Measurements from ENCODE around the gene CPAMD8.
"Not testable (repeated sequence)": the region's sequence is repeated elsewhere in the genome, so short reads cannot be mapped to it uniquely, and the experiment has no call there.

Gene CPAMD8

DNA sequence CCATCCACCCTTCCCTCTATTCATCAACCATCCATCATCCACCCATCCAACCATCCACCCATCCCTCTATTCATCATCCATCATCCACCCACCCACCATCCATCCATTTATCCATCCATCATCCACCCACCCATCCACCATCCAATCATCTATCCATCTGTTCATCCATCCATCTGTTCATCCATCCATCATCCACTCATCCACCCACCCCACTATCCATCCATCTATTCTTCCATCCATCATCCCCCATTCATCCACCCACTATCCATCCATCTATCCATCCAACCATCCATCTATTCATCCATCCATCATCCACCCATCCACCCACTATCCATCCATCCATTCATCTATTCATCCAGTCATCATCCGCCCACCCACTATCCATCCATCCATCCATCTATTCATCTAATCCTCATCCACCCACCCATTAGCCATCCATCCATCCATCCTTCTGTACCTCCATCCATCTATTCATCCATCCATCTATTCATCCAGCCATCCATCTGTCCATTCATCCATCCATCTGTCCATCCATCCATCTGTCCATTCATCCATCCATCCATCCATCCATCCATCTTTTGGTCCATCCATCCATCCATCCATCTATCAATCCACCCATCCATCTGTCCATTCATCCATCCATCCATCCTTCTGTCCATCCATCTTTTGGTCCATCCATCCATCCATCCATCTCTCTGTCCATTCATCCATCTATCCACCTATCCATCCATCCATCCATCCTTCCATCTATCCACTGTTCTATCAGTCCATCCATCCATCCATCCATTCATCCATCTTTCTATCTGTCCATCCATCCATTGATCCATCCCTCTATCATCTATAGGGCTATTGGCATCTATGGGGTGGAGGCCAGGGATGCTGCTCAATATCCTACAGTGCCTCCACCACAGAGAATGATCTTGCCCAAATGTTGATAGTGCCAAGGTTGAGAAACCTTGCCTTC, 47.5 kb downstream of the CPAMD8 start:
- Histone ChIP-seq H3K9ac (no peak overlapping the region), H3K4me1 (no peaks in the 10 kb centered on the region), H3K4me3 (no peak overlapping the region), H3K9me3 (replicated peaks in 1 of 11) (peaks cover 4 to 32% (median 12%) of the 10 kb centered on the region in 11 experiments; a peak in 19 of 22 replicates), H3K27ac (no peak overlapping the region), H3K4me2 (no peak overlapping the region), H4K20me1 (no peaks in the 10 kb centered on the region), H3K36me3 (peaks cover 0 to 58% (median 3%) of the 10 kb centered on the region in 11 experiments; a peak in 9 of 22 replicates), H3K27me3 (no peaks in the 10 kb centered on the region)
- TF ChIP-seq Cebpa-rat (IDR thresholded peaks at IDR 0.05): no peak

GRCh38 chr19:16978156-16978555, 48.5 kb downstream of the CPAMD8 start:
- Histone ChIP-seq H3K9ac (no peak overlapping the region), H3K4me2 (no peak overlapping the region), H3K9me3 (replicated peaks in 1 of 11) (peaks cover 0 to 22% (median 5%) of the 10 kb centered on the region in 11 experiments; a peak in 8 of 22 replicates), H3K27ac (no peak overlapping the region), H4K20me1 (no peaks in the 10 kb centered on the region), H3K36me3 (peaks cover 0 to 50% (median 0%) of the 10 kb centered on the region in 11 experiments; a peak in 8 of 22 replicates), H3K4me1 (no peaks in the 10 kb centered on the region), H3K4me3 (no peak overlapping the region), H3K27me3 (no peaks in the 10 kb centered on the region)
- no peak for TF ChIP-seq Cebpa-rat (IDR thresholded peaks at IDR 0.05)

GRCh38 chr19:16977306-16977705, 49.3 kb downstream of the CPAMD8 start:
- H3K27ac ChIP-seq: no peak overlapping the region
- no peak overlapping the region for H3K4me3 ChIP-seq
- no peak overlapping the region for H3K9ac ChIP-seq
- H3K4me2 ChIP-seq: no peak overlapping the region
- H4K20me1 ChIP-seq: no peaks in the 10 kb centered on the region
- H3K27me3 ChIP-seq: no peaks in the 10 kb centered on the region
- H3K36me3 ChIP-seq: peaks cover 0 to 46% (median 0%) of the 10 kb centered on the region in 11 experiments; a peak in 5 of 22 replicates
- no peak for TF ChIP-seq Cebpa-rat (IDR thresholded peaks at IDR 0.05)
- H3K9me3 ChIP-seq (replicated peaks in 1 of 11): peaks cover 0 to 14% (median 0%) of the 10 kb centered on the region in 11 experiments; a peak in 4 of 22 replicates
- H3K4me1 ChIP-seq: no peaks in the 10 kb centered on the region

GRCh38 chr19:16976446-16976845, 50.2 kb downstream of the CPAMD8 start:
- no peak for TF ChIP-seq Cebpa-rat (IDR thresholded peaks at IDR 0.05)
- no peak overlapping the region for H3K4me3 ChIP-seq
- H3K27ac ChIP-seq: no peak overlapping the region
- no peak overlapping the region for H3K4me2 ChIP-seq
- H3K27me3 ChIP-seq: no peaks in the 10 kb centered on the region
- H3K9ac ChIP-seq: no peak overlapping the region
- no peaks in the 10 kb centered on the region; a peak in 2 of 20 replicates for H3K4me1 ChIP-seq
- peaks cover 0 to 12% (median 0%) of the 10 kb centered on the region in 11 experiments; a peak in 2 of 22 replicates for H3K9me3 ChIP-seq (replicated peaks in 1 of 11)
- no peaks in the 10 kb centered on the region for H4K20me1 ChIP-seq
- peaks cover 0 to 38% (median 0%) of the 10 kb centered on the region in 11 experiments; a peak in 4 of 22 replicates for H3K36me3 ChIP-seq

DNA sequence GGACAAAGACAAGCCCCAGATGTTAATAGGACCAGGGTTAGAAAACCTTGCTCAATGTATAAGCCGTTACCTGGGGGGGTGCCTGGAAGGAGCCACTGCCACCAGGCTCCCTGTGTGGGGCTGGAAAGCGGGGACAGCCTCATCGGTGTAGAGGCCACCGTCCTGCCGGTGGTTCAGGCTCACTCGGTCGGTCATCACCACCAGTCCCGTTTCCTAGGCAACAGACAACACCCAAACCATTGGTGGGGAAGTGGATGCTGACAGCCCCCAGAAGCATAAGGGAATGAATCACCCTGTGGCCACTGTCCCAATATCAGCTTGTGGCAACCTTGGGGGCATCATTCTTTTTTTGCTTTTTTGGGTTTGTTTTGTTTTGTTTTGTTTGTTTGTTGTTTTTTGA, 55.8 kb downstream of the CPAMD8 start:
- Histone ChIP-seq H3K9ac (no peak overlapping the region), H3K4me3 (no peak overlapping the region), H3K9me3 (replicated peaks in 1 of 11) (peaks cover 15 to 21% (median 19%) of the 10 kb centered on the region in 11 experiments), H4K20me1 (no peaks in the 10 kb centered on the region), H3K4me2 (no peak overlapping the region; a peak in 1 of 22 replicates), H3K27ac (peak overlapping the region in 3 of 11 experiments; percentile 11 to 18 (median 12); a peak in 3 of 22 replicates), H3K4me1 (peaks cover 0 to 21% (median 0%) of the 10 kb centered on the region in 10 experiments; a peak in 7 of 20 replicates), H3K36me3 (peaks cover 6 to 43% (median 12%) of the 10 kb centered on the region in 11 experiments; a peak in 19 of 22 replicates), H3K27me3 (no peaks in the 10 kb centered on the region)
- TF ChIP-seq Cebpa-rat (IDR thresholded peaks at IDR 0.05): no peak

DNA sequence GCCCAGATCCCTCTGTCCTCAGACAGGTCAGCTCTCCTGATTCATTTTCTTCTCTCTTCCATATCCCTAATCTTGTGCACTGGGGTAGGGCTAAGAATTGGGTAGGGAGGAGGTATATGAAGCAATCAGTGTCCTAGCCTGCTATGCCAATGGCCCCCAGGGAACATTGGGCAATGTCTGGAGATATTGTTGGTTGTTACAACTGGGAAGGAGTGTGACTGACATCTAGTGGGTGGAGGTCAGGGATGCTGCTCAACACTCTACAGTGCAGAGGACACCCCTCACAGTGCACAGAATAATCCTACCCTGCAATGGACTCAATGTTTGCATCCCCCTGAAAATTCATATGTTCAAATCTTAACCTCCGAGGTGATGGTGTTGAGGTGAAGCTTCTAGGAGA, 57.5 kb downstream of the CPAMD8 start:
- Histone ChIP-seq H3K9ac (peak overlapping the region in 1 of 11 experiments; percentile 33; a peak in 2 of 22 replicates), H3K9me3 (replicated peaks in 1 of 11) (peaks cover 15 to 26% (median 20%) of the 10 kb centered on the region in 11 experiments), H3K27ac (peak overlapping the region in 8 of 11 experiments; percentile 20 to 70 (median 49); a peak in 12 of 22 replicates), H3K27me3 (no peaks in the 10 kb centered on the region), H3K4me2 (peak overlapping the region in 2 of 11 experiments; percentile 8 to 9; a peak in 6 of 22 replicates), H3K4me3 (no peak overlapping the region), H4K20me1 (no peaks in the 10 kb centered on the region), H3K36me3 (peaks cover 6 to 33% (median 12%) of the 10 kb centered on the region in 11 experiments; a peak in 19 of 22 replicates), H3K4me1 (peaks cover 0 to 21% (median 0%) of the 10 kb centered on the region in 10 experiments; a peak in 7 of 20 replicates)
- peak in 8 of 11 experiments; percentile 85 to 97 (median 94); a peak in 17 of 22 replicates for TF ChIP-seq Cebpa-rat (IDR thresholded peaks at IDR 0.05)

DNA sequence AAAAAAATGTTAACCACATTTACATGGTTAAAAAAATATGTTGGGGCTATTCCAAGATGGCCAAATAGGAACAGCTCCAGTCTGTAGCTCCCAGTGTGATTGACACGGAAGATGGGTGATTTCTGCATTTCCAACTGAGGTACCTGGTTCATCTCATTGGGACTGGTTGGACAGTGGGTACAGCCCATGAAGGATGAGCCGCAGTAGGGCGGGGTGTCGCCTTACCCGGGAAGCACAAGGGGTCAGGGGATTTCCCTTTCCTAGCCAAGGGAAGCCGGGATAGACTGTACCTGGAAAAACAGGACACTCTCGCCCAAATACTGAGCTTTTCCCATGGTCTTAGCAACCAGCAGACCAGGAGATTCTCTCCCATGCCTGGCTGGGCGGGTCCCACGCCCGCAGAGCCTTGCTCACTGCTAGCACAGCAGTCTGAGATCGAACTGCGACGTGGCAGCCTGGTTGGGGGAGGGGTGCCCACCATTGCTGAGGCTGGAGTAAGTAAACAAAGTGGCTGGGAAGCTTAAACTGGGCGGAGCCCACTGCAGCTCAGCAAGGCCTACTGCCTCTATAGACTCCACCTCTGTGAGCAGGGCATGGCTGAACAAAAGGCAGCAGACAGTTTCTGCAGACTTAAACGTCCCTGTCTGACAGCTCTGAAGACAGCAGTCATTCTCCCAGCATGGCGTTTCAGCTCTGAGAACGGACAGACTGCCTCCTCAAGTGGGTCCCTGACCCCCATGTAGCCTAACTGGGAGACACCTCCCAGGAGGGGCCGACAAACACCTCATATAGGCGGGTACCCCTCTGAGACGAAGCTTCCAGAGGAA, 65.4 kb downstream of the CPAMD8 start:
- not testable (repeated sequence) for H3K4me3 ChIP-seq; H3K27me3 ChIP-seq; H3K36me3 ChIP-seq; H3K9me3 ChIP-seq (replicated peaks in 1 of 11); H3K9ac ChIP-seq; H4K20me1 ChIP-seq
- H3K4me2 ChIP-seq: peak overlapping the region in 9 of 11 experiments; percentile 7 to 52 (median 23); a peak in 10 of 22 replicates
- peaks cover 33 to 65% (median 48%) of the 10 kb centered on the region in 10 experiments for H3K4me1 ChIP-seq
- peak overlapping the region in 2 of 11 experiments; percentile 6 to 31; a peak in 2 of 22 replicates for H3K27ac ChIP-seq

GRCh38 chr19:16958277-16958676, 68.3 kb downstream of the CPAMD8 start:
- not testable (repeated sequence) for H4K20me1 ChIP-seq, H3K4me3 ChIP-seq, H3K36me3 ChIP-seq, H3K27me3 ChIP-seq
- Histone ChIP-seq H3K27ac (peak overlapping the region in 9 of 11 experiments; percentile 68 to 92 (median 87); a peak in 18 of 22 replicates), H3K9ac (peak overlapping the region in 6 of 11 experiments; percentile 68 to 82 (median 77); a peak in 8 of 22 replicates), H3K4me1 (peaks cover 54 to 95% (median 77%) of the 10 kb centered on the region in 10 experiments), H3K9me3 (replicated peaks in 1 of 11) (peaks cover 0 to 20% (median 13%) of the 10 kb centered on the region in 11 experiments; a peak in 18 of 22 replicates), H3K4me2 (peak overlapping the region in 10 of 11 experiments; percentile 54 to 99 (median 92); a peak in 15 of 22 replicates)

Measured in BLaER1 treated with 17β-estradiol and CSF1 and Interleukin-3, amounts not matched to agents 10 nM and 100 nM (cell line).